GM03348 (cell line): ENCODE measurements around the gene SLC25A1.

Source experiments
- DNase-seq: peaks from one replicate; pipeline ENCODE4 v3.0.0; 2012; ENCODE audit warnings: low spot score

The SLC25A1 gene

DNA sequence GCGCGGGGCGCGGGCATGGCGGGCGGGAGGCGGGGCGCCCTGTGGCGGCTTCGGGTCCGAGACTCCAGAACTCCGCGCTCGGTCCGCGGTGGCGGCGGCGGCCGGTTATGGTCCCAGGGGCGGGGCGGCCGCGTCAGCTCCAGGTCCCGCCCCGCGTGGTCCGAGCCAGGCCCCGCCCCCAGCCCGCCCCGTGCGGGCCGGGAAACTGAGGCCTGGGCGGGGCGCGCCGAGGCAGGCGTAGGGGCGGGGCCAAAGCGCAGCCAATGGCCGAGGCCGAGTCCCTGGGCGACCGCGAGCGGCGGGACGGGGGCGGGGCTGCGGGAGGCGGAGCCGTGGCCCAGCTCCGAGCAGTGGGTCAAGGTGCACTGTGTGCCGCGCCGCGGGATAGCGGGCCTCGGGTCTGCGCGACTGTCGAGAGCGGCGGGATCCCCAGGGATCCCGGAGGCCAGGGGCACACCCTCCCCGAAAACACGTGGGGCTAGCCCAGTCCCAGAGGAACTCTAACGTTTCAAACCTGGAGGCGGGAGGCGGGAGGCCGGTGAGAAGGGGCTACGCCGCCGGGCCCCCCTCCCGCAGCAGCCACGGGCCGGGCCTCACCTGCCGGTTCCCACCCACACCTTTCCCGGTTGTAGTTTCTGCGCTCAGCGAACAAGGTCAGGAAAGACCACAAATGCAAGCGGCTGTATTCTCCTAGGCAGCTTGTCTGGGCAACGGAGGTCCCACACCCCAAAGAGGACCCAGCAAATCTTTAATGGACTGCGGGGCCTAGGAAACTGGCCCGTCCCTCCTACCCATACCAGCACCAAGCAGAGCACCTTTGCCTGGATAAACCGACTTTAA lies at the start of gene SLC25A1:
TSS of gene SLC25A1 (minus strand) at position 80 of the 840 bp plus-strand sequence. CDS start at position 17, 63 bp downstream.
- peak; percentile 99 for DNase-seq

DNA sequence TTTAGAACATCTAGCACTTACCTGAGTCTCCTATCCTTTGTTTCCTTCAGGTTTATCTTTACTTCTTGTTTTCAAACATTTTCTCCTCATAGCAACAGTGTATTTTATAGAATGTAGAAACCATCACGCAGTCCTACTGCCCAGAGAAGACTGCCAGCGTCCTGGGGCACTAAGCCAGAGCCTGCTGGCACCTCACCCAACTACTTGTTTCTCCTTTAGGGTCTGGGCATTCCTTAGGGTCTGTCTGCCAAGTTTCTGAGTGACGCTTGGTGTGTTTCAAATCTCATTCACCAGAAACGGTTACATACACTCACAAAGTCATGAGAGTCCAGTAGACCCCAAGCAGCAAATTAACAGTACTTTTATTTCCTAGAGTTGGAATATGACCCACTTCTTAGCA lies 49.6 kb upstream of the SLC25A1 start:
- no peak for DNase-seq

DNA sequence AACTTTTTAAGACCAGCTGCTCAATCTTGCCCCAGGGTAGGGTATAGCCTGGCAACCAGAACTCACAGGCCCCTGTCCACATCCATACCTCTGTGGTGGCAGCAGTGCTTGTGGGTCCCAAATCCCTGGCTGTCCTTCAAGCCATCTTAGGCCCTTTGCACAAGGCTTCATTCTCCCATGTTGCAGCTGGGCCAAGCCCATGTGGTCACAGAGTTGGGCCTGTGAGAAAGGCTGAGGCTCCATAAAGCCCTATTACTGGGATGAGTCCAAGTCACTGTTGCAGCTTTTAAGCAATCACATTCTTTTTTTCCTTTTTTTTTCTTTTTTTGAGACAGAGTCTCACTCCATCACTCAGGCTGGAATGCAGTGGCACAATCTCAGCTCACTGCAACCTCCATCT lies 47.9 kb upstream of the SLC25A1 start:
- no peak for DNase-seq

DNA sequence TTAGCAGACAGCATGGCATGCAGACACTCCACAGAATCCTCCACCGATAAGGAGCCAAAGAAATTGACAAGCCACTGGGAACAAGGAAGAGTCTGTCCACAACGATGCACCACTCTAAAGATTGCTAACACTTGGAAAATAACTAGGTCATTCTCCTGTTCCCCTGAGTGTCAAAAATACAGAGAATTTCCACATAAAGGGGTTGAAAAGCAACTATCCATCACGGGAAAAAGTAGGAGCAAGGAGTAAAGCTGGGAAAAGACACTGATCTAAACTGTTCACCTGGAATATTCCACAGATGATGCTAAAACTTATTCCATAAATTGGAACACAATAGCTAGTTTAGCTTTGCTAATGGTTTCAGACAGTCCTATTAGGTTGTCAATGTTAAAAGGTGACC lies 47.0 kb upstream of the SLC25A1 start:
- no peak for DNase-seq

DNA sequence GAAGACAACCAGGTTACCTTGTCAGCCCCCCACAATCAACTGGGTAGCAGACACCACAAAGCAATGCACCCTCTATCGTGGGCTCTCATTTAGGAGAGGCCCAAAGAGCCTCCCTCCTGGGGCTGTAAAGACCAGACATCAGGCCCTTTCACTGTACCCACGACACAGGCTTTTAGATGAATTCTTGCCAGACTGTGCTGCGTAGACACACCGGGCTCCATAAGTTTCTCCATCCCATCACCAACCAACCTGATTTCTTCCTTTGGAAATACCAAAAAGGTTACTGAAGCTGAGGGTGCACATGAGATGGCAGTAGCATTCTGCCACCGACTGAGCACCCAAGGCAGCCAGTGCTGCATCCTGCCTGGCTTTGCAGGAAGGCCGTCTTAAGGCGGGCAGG lies 46.4 kb upstream of the SLC25A1 start:
- no peak for DNase-seq

DNA sequence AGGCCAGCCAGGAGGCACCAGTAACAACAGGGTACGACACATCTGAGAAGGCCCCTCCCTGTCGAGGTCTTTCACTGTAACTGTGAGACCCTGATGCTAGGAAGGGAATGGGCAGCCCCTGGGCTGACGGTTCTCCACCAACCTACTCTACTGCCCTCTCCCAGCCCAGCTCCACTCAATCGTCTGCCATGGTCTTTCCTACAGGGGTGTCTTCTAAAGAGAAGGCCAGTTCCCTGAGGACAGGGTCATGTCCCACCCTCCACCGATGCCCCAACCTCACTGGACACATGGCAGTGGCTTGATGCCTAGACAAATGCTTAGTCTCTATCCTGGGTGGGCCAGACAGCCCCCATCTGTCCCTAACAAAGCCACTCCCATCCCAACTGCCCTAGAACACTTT lies 46.0 kb upstream of the SLC25A1 start:
- no peak for DNase-seq

DNA sequence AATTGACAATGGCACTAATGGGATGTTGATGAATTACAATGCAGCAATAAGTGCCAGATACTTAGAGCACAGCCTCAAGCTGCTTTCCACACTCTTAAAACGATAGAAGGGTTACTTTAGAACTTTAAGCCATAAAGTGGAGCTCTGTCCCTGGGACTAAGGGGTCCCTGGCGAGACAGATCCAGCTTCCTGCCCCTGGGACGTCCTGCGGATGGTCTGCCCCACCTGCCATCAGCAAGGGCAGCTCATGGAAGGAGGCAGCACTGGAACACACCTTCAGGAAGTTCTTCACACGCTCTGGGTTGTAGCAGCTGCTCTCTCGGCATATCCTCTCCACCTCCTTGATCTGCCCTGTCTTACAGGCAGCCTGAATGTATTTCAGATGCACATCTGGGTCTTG lies 45.1 kb upstream of the SLC25A1 start:
- DNase-seq, result no peak

DNA sequence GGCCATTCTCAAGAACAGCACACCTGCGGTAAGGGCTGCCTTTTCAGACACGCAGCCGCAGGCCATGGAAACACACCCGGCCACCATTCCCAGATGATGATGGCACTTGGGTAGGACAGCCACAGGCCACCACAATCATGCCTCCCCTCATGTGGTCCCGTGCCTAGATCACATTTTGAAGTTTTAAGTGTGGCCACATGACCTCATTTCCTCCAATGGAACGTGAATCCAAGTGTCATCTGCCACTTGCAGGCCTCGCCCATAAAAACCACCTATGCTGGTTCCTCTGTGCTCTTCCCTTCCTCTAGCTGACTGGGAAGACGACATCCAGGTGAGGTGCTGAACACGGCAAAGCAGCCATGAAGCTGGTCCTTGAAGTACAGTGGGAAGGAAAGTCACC lies 44.6 kb upstream of the SLC25A1 start:
- no peak for DNase-seq

DNA sequence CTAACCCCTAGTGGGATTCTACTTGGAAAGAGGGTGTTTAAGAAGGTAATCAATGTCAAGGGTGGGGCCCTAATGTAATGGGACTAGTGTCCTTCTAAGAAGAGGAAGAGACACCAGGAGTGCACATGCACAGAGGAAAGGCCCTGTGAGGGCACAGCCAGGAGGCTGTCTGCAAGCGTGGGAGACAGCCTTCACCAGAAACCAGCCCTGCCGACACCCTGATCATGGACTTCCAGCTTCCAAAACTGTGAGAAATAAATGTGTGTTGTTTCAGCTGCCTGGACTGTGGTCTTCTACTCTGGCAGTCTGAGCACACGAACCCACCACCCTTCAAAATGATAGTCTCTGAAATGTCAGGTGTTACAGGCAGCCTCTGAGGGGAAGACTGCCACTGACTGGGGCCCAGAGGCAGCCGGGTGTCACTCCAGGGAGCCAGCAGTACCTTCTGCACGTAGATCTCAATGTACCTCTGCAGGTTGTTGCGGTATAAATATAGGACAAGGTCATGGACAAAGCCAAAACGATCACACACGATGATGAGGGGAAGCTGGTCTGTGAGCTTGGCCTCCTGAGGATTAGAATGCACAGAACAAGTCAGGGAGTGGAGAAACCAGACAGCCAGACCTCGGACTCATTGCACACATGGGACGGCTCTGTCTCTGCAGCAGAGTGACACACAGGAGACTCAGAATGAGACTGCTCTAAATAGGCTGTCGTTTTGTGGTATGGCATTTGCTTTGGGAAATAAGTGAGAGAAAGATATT lies 43.9 kb upstream of the SLC25A1 start:
- no peak for DNase-seq

DNA sequence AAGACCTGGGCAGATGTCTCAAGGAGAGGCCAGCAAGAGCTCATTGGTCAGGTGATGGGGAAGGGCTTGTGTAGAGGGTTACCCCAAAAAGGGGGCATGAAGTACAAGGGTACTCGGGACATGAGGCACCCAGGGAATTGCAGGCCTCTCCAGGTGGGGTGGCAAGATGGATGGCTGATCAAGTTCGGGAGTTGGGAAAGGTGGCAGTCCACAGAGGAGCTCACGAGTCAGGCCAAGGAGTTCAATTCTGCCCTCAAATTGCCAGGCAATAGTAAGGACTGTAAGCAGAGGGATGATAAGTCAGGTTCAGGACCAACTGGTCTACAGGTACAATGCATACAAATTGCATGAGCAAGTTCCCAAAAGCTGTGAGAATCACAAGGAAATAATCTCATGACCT lies 42.3 kb upstream of the SLC25A1 start:
- DNase-seq, result no peak

DNA sequence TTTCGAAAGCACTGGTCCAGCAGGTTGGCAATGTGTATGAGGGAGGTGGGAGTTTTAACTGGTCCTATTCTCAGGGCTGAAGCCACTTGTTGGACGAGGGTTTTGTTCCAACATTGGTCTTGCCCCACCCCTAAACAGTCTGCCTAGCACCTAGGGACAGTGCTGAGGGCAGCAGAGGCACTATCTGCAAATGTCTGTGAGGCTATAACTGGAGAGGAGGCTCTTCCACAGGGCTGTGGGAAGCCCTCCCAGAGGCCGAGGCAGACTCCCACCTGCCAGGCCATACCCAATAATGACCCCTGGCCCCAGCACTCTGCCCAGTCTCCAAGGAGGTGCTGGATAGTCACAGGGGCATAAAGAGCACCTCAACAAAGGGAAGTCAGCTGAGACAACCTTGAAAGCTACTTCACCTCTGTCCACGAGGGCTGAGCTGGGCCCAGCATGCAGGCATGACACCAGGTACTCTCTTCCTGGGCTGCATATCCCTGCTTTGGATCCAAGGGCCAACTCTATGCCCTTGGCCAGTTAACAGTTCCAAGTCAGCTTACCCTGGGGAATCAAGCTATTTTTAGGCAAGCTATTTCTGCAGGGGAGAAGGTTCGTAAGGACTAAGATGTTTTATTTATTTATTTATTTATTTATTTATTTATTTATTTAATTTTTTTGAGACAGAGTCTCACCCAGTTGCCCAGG lies 40.2 kb upstream of the SLC25A1 start:
- no peak for DNase-seq

DNA sequence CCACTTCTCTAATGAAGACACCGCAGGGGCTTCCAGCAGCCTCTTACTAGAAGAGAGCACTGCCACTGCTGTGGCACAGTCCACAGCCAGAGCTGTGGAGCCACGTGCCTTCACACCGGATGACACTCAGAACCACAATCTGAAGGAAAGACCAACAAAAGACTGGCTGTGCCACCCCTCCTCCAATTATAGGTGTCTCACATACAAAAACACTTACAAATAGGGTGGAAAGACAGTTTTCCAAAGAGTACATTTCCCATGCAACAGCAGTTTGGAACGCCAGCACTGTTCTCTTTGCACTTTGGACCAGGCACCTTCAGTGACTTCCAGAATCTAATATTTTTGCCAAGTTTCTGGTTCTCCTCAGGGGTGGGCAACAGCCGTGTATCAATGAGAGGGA lies 38.0 kb upstream of the SLC25A1 start:
- DNase-seq, result no peak

DNA sequence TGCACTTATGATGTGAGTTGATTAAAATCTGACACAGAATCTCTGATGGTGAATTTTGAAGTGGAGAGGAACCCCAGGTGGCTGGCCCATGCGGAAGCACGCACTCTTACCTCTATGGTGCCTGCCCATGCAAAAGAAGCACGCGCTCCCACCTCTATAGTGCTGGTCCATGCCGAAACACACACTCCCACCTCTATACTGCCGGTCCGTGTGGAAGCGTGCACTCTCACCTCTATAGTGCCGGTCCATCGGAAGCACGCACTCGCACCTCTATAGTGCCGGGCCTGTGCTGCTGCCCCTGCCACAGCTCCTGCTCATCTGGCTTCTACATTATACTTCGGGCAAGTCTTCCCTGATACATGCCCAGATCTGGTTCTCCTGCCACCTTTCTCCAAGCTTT lies 36.8 kb upstream of the SLC25A1 start:
- DNase-seq, result no peak

DNA sequence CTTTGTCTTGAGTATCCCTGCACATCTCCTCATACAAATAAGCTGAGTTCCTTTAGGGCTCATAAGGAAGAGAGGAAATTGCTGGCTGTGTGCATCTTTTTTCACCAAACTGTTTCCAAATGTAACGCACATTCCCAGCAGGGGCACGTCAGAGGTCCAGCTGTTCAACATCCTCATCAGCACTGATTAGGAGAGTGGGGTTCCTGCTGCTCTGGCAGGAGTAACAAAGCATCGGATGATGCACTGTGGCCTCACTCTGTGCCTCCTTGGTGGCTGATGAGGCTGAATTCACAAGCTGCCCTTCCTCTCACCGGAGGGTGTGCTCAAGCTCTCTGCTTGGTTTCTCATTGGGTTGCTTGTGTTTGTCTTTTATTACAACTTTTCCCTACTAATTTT lies 35.5 kb upstream of the SLC25A1 start:
- no peak for DNase-seq

DNA sequence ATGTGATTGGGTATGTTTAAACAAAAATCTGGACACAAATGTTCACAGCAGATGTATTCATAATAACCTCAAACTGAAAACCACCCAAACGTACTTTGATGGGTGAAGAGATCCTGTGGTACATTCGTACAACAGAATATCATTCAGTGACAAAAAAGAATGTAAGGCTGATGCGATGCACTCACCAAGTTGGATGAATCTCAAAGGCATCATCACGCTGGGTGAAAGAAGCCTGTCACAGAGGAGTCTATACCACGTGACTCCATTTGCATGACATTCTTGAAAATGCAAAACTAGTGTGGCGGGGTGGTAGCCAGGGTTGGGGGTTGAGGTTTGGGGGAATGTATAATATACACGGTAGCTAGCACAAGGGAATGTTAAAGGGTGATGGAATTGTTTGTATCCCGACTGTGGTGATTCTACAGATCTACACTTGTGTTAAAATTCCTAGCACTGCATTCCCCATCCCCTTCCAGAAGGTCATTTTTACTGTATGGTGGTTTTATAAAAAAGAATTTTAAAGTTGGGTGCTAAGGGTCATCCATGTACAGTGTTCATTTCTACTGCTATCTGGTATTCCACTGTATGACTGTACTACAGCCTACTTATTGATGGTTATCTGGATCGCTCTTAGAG lies 35.0 kb upstream of the SLC25A1 start:
- no peak for DNase-seq

DNA sequence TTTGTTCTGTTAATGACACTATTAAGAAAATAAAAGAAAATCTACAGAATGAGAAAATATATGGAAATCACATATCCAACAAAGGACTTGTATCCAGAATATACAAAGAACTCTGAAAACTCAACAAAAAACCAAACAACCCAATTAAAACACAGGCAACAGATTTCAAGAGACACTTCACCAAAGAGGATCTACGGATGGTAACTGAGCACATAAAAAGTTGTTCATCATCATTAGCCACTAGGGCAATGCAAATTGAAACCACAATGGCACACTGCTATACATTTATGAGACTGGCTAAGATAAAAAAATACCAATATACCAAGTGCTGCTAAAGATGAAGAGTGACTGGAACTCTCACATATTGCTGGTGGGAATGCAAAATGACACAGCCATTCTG lies 34.5 kb upstream of the SLC25A1 start:
- DNase-seq, result no peak

DNA sequence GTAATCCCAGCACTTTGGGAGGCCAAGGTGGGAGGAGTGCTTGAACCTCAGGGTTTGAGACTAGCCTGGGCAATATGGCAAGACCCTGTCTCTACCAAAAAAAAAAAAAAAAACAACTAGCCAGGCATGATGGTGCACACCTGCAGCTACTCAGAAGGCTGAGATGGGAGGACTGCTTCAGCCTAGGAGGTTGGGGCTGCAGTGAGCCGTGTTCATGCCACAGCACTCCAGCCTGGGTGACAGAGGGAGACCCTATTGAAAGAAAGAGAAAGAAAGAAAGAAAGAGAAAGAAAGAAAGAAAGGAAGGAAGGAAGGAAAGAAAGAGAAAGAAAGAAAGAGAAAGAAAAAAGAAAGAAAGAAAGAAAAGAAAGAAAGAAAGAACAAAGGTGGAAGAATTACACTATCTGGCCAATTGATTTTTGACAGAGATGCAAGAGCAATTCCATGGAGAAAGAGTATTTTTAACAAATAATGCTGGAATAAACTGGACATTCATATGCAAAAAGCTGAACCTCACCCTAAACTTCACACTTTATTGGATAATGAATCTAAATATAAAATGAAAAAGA lies 33.9 kb upstream of the SLC25A1 start:
- no peak for DNase-seq

DNA sequence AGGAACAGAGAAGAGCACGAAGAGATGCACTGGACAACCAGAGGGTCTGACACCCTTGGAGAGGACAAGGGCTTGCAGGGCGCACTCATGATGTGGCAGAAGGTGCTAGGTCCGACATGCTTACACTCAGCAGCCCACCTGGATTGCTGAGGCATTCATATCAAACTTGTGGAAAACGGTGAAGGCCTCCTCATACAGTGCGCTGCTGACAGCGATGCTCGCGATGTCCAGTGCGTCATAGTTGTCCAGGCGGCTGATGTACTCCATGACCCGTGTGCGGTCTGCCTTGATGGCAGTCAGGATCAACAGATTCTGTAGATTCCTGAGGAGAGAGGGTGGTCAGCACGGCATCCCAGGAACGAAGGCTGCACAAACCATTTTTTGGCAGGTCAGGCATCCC lies 31.7 kb upstream of the SLC25A1 start:
- DNase-seq, result no peak

DNA sequence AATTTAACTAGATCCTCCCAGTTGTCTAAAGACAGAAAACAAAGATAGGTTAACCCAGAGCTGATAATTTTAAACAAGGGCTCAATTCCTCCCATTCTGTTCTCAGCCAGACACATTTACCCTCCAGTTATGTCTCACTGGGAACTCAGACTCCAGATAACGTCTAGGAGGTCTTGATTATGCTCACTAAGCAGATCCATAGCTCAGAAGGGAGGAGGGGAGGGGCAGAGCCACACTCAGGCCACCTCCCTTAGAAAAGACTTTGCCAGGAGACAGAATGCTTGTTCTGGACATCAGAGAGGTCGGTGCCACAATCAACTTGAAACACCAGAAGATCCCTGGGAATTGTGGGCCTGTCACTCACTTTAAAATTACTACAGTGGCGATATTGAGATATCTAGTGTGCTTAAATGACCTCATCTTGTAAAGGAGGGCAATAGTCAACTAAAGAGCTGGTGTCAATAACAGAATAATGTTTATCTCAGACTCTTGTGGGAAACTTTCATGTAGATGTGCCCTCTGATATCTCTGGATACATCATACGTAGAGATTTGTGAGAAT lies 29.8 kb upstream of the SLC25A1 start:
- DNase-seq, result no peak

DNA sequence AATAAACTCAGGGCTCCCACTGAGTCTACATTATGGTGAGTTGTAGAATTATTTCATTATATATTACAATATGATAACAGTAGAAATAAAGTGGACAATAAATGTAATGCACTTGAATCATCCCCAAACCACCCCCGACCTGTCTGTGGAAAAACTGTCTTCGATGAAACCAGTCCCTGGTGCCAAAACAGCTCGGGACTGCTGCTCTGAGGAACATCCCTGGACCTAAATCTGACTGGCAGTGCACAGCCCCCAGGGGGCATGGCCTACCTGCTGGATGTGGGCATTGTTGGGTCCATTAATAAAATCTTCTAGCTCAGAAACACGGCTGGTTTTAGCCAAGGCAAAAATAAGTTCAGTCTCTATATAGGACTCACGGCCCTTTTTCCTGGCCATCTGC lies 29.3 kb upstream of the SLC25A1 start:
- DNase-seq, result no peak

DNA sequence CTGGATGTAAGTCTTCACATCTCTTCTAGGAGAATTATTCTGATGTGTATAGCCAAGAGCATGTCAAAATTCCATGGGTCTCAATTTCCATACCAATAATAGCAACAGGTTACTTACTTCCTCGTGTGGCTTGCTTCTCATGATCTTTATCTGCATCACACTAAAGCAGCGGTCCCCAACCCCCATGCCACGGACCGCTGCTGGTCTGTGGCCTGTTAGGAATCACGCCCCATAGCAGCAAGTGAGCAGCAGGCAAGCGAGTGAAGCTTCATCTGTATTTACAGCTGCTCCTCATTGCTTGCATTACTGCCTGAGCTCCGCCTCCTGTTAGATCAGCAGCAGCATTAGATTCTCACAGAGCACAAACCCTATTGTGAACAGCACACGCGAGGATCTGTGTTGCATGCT lies 28.9 kb upstream of the SLC25A1 start:
- no peak for DNase-seq

DNA sequence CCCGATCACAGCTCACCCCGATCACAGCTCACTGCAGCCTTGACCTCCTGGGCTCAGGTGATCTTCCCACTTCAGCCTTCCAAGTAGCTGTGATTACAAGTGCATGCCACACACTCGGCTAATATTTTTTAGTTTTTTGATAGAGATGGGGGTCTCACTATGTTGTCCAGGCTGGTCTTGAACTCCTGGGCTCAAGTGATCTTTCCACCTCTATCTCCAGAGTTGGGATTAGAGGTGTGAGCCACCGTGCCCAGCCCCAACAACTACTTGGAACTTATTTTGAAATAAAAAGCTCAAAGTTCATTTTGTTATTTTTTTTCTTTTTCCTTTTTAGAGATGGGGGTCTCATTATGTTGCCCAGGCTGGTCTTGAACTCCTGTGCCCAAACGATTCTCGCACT lies 27.8 kb upstream of the SLC25A1 start:
- no peak for DNase-seq
